ENCODE data around the gene KCNJ1. TPM values are rescaled to one million over a fixed set of nuclear protein-coding genes. Genes with fewer than 3 reads are reported as not detected.

The KCNJ1 gene
- total and polyA plus RNA-seq, 2 donors (not counting 3 experiments of a cell fraction or from before 2014, with no cell fraction given) = not detected

DNA sequence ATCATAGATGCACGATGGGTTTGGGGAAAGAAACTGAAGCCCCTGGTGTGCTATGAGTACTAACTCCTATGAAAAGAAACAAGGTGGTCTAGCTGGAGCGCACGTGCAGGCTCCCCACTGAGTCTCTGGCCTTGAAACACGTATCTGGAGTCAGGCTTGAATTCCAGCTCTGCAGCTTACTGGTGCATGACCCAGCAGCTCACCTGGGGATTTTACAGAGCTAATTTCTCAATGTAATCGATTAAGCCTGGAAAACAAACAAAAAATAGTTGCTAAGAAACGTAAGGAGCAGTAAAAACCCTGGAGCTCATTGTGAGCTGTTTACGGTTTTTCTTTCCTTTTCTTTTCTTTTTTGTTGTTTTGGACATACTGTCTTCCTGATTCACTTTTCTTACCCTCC, 12.3 kb downstream of the KCNJ1 start:
- Histone ChIP-seq H3K79me2 (ENCODE audit: control insufficient read depth, insufficient read depth, low read length) (no peaks in the 10 kb centered on the region), H3K4me2 (ENCODE audit: insufficient read depth, low read length) (no peak overlapping the region), H3K36me3 (ENCODE audit: control insufficient read depth in 2 of 2, extremely low read depth in 1 of 2, insufficient read depth in 2 of 2, low read length in 2 of 2) (no peaks in the 10 kb centered on the region), H2AFZ (ENCODE audit: low read depth, low read length) (no peak overlapping the region), H3K27ac (ENCODE audit: insufficient read depth, low read depth, low read length) (no peak overlapping the region), H3K4me3 (replicated peaks in 1 of 3; ENCODE audit: insufficient read depth in 1 of 3, low read depth in 1 of 3, low read length in 3 of 3) (no peak overlapping the region), H3K9me1 (replicated peaks; ENCODE audit: control insufficient read depth, extremely low read depth, insufficient read depth, low read length) (no peaks in the 10 kb centered on the region), H3K9ac (replicated peaks; ENCODE audit: extremely low read depth, insufficient read depth, low read length) (no peak overlapping the region), H3K9me3 (replicated peaks; ENCODE audit: control insufficient read depth, insufficient read depth, low read length) (no peaks in the 10 kb centered on the region), H3K4me1 (ENCODE audit: control insufficient read depth, extremely low read depth, insufficient read depth, low read length) (no peaks in the 10 kb centered on the region), H4K20me1 (replicated peaks; ENCODE audit: control insufficient read depth, extremely low read depth, insufficient read depth, low read length) (no peaks in the 10 kb centered on the region), H3K27me3 (ENCODE audit: control insufficient read depth in 2 of 2, insufficient read depth in 2 of 2, low read length in 2 of 2) (no peaks in the 10 kb centered on the region)
- ChIA-PET CTCF (interaction anchor here (1.0 to 1.7 kb wide), 2 partner anchors 11 to 101 kb away, joined by 4 to 5 read pairs; no protein-coding TSS in a partner anchor), POLR2A (no interaction called here)
- dilution Hi-C loops (cut with MboI; ENCODE audit: extremely low pct_ligation_motif_present, low sequenced_read_pairs) = no loop called here
- FAIRE-seq = no peak
- intact Hi-C loops (cut with micrococcal nuclease) = no loop called here
- TF ChIP-seq MYC (IDR thresholded peaks at IDR 0.05; ENCODE audit: low read depth, low read length) = no peak
- TF ChIP-seq, protein P1, sequence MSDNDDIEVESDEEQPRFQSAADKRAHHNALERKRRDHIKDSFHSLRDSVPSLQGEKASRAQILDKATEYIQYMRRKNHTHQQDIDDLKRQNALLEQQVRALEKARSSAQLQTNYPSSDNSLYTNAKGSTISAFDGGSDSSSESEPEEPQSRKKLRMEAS (IDR thresholded peaks at IDR 0.05; ENCODE audit: insufficient read depth, insufficient read length) = no peak
- TF ChIP-seq GATA2 (IDR thresholded peaks at IDR 0.05; ENCODE audit: insufficient read depth, insufficient read length, low read depth, low read length) = no peak
- no peak for TF ChIP-seq FOS (IDR thresholded peaks at IDR 0.05; ENCODE audit: borderline replicate concordance, insufficient read depth, low read length)
- TF ChIP-seq POLR2A (IDR thresholded peaks at IDR 0.05; ENCODE audit: low read depth, low read length) = no peak
- no peak for TF ChIP-seq JUN (IDR thresholded peaks at IDR 0.05; ENCODE audit: borderline replicate concordance, insufficient read depth, insufficient read length, low read depth)
- no peak for TF ChIP-seq EZH2 (IDR thresholded peaks at IDR 0.05; ENCODE audit: borderline replicate concordance, low read depth, low read length, severe bottlenecking)
- TF ChIP-seq, protein P2, sequence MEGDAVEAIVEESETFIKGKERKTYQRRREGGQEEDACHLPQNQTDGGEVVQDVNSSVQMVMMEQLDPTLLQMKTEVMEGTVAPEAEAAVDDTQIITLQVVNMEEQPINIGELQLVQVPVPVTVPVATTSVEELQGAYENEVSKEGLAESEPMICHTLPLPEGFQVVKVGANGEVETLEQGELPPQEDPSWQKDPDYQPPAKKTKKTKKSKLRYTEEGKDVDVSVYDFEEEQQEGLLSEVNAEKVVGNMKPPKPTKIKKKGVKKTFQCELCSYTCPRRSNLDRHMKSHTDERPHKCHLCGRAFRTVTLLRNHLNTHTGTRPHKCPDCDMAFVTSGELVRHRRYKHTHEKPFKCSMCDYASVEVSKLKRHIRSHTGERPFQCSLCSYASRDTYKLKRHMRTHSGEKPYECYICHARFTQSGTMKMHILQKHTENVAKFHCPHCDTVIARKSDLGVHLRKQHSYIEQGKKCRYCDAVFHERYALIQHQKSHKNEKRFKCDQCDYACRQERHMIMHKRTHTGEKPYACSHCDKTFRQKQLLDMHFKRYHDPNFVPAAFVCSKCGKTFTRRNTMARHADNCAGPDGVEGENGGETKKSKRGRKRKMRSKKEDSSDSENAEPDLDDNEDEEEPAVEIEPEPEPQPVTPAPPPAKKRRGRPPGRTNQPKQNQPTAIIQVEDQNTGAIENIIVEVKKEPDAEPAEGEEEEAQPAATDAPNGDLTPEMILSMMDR (IDR thresholded peaks at IDR 0.05; ENCODE audit: extremely low read depth in 1 of 2, insufficient read depth in 1 of 2, low read depth in 1 of 2, low read length in 2 of 2) = no peak
- no peak for TF ChIP-seq POLR2AphosphoS5 (IDR thresholded peaks at IDR 0.05; ENCODE audit: insufficient read depth, low read depth, low read length)
- no peak for DNase-seq (ENCODE audit: low read depth, low spot score)
- BruUV-seq (replicated peaks) = no TSS peak
